AG20443 (cell line): ENCODE data around the gene ABLIM2.

Experiments
- DNase-seq: peaks from one replicate; pipeline ENCODE4 v3.0.0; 2012; ENCODE audit warnings: low spot score, mixed read lengths

Gene ABLIM2

DNA sequence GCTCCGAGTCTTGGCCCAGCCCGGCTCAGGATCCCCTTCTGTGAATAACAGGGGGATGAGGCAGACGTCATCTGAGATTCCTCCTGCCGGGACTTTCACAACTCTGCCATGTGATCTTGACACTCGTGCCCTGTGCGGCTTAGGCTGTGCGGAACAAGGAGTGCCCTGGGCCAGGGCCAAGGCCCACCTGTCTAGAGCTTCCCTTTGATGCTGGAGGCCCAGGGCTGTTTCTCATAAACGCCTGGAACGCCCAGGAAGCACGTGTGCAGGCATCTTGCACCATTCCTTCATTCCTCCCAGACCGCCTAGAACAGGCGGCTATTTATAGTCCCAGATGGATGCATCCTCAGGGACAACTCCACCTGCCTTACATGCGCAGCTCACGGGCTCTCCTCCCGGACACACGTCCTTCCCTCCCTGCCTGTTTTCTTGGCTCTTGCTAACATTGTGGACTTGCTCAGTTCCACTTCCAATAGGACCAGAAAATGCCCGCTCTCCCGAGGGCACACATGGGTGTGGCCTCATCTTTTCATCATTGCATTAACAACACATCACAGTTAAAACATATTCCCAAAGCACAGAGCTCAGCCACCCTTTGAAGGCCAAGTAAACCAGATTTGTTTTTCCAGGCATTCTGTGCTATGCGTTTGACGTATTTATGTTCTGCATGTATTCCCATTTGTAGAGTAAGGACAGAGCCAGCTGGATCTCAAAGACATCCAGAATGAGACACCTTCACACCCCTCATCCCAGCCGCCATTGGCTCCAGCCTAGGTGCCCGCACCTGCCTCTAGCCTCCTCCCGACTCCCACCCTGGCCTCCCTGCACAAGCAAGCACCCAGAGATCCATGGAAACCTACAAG lies 57.2 kb downstream of the ABLIM2 start:
- DNase-seq, result peak; percentile 53

- DNase-seq, result no peak
These were observed 58.6 kb downstream of the ABLIM2 start for GRCh38 chr4:8099981-8100464.

- no peak for DNase-seq
These were observed 60.1 kb downstream of the ABLIM2 start for GRCh38 chr4:8098506-8098905.

GRCh38 chr4:8097721-8098345 lies 60.8 kb downstream of the ABLIM2 start:
- DNase-seq, result no peak

DNA sequence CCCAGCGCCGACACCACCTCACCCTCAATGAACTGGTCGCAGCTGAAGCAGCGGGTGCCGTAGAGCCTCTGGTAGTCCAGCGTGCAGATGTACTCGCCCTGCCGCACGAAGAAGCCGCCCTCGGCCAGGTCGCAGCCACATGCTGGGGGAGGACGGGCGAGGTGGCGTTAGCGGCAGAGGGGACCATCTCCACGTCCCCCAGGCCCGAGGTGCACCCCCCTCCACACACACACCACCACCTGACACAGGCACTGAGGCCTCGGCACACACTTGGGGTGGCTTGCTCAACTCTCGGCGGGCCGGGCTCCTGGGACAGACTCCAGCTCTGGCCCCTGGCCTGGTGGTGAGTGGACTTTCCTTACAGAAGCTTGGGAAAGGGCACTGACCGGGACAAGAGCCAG lies 61.5 kb downstream of the ABLIM2 start:
- no peak for DNase-seq

DNA sequence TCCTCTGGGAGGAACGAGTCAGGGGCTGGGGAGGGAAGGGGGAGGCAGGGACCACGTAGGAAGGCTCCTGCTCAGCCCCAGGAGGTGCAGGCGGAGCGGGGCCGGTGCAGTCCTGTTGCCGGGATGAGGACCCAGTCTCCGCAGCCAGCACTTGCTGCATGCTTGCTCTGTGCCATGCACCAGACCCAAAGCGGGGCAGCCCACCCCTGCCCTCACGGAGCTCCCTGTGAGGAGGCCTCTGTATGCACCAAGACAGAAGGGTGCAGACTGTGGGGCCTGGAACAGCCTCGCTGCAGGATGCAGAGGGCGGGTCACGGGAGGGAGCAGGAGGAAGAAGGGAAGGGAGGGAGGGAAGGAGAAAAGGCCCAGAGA lies 61.9 kb downstream of the ABLIM2 start:
- DNase-seq, result no peak

DNA sequence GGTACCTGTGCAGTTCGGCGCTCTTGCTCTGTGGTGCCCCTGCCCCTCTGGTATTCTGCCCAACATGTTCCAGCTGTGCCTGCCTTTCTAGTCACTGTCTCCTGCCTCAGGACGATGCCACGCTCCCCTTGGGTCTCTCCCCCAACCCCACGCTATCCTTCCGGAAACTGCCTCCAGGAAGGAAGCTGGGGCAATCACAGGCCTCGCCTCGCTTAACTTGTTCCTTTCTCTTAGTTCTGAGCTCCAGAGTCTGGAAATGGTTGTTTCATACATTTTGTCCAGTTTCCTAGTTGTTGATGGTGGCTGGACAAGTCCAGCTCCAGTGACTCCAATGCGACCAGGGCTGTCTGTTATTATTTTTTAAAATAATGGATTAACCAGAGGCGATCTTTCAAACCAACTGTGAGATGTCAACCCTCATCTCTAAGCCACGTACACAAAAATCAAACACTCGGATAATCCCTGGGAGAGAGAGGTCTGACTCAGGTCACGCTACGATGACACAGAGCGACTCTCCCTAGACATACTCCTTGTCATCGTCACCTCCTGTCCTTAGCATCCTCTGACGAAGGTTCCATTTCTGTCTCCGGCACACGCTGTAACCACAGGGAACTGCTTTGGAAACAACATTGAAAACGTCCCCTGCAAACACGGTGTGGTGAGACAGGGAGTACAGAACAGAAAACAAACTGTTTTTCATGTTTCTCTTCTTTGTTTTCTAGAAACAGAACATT lies 62.5 kb downstream of the ABLIM2 start:
- no peak for DNase-seq

GRCh38 chr4:8093587-8094274 lies 64.9 kb downstream of the ABLIM2 start:
- DNase-seq, result no peak

- DNase-seq, result no peak
These were observed 66.3 kb downstream of the ABLIM2 start for GRCh38 chr4:8092282-8092681.

DNA sequence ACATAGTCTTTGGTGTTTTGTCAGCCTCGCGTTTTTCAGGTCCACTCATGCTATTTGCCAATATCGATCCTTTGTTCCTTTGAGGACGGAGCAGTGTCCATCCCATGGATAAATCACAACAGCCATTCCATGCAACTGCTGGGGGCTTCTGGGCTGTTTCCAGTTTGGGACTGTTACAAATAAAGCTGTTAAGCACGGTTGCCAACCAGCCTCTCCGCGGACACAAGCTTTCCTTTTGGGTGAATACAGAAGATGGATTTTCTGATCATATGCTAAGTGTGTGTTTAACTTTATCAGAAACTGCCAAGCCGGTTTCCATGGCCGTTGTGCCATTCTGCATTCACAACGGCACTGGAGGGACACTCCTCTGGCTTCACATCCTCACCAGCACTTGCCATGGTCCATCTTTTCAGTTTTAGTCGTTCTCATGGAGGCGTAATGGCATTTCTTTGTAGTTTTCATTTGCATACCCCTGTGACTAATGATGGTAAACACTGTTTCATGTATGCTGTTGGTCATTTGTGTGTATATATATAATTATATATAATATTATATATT lies 67.8 kb downstream of the ABLIM2 start:
- no peak for DNase-seq

GRCh38 chr4:8090312-8090711 lies 68.3 kb downstream of the ABLIM2 start:
- DNase-seq, result no peak

DNA sequence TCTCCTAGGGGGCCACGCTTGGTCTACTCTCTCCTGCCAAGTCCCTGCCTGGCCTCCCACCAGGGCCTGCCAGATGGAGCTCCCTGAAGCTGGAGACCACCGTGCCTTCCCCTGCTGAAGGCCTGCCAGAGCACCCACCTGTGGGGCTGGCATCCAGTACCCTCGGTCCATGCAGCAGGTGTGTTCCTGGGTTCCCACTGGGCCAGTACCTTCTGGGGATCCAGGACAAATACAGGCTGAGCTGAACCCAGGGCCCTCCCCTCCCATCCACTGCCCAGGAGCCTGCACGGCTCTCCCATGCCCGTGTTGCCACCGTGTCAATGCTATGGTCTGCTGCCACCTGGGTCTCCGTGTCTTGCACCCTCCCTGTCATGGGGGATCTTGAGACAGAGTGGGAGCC lies 68.8 kb downstream of the ABLIM2 start:
- no peak for DNase-seq

DNA sequence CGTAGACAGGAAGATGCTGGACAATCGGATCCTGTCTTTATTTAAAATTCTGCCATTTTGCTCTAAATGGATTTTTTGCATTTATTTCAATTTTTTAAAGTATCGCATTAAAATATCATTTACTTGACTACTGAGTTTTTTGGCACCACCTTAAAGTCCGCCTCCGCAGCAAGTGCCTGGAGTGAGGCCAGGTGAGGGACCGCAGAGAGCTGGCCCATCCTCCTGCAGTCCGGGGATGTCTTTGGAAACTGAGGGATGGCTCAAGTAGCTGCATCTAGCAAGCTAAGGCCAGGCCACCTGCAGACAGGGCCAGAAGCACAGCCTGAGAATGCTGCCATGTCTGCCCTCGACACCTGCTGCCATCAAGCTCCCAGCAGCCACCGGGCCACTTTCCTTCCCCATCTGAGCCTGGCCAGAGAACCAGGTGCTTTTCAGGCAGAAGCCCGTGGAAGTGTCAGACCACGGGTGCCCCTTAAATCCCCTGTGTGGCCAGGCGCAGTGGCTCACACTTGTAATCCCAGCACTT lies 69.6 kb downstream of the ABLIM2 start:
- no peak for DNase-seq

DNA sequence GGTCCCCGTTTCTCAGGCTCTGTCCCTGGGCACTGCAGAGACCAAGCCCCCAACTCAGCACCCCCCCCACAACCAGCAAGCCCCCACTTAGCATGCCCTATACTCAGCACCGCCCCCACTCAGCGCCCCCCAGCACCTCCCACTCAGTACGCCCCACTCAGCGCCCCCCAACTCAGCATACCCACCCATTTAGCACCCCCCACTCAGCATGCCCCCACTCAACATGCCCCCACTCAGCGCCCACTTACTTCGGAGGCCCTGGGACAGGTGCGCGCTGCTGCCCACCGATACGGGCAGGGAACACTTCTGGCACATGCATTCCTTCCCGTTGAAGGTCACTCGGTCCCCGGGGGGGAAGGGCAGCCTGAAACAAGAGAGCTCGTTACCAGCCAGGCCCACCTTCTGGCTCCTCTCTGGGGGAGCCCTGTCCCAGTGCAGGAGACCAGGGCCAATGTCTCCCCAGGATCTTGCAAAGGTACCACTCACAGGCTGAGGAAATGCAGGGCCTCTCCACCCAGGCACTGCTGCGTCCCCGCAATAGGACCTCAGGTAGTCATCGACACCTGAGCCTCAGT lies 70.6 kb downstream of the ABLIM2 start:
- DNase-seq, result no peak

GRCh38 chr4:8086783-8087445 lies 71.7 kb downstream of the ABLIM2 start:
- DNase-seq, result no peak

DNA sequence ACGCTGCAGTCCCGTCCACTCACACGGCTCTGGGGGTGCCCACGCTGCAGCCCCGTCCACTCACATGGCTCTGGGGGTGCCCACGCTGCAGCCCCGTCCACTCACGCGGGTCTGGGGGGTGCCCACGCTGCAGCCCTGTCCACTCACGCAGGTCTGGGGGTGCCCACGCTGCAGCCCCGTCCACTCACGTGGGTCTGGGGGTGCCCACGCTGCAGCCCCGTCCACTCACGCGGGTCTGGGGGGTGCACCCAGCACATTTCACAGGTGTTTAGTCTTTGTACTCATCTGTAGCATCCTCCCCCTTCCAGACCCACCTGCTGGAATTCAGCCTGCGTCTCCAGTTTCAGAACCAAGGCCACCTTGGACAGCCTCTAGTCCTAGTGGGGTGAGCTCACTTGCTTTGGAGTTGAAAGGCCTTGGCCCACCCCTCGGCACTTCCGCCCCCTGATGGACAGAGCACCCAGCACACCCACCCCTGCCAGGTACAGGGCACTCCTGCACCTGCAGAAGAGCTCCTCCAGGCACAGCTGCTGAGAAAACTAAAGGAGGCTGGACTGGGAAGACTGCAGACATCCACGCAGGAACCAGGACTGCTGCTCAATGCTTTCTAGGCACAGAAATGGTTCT lies 73.0 kb downstream of the ABLIM2 start:
- no peak for DNase-seq

DNA sequence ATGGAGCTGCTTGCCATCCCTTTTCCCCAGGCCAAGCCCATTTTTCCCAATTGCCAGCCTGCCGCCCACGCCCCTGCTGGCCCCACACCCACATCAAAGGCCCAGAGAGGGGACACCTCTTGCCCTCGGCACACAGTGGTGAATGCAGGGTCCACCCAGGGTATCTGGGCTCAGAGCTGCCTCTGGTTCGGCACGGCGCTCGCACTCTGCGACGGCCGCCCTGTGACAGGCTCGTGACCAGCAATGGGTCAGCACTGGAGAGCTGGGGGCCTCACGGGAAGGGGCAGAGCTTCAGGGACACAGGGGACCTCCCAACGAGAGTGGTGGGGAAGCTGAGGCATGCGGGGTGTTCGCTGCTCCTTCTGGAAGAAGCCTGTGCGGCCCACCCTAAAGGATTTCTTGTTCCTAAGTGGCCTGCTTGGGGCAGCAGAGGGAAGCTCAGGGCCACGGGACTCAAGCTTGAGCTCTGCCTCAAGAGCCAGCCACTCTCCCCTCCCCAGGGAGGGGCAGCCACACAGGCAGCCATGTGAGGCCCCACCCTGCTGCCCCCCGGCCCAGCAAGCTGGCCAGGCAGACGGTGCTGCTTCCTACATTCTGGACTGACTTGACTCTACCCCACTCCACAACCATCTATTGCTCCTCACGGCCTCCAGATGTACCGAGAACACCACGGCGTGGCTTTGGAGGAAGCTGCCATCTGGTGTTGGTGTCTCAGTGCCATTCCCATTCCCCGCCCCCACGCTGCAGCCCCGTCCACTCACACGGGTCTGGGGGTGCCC lies 73.7 kb downstream of the ABLIM2 start:
- DNase-seq, result no peak

DNA sequence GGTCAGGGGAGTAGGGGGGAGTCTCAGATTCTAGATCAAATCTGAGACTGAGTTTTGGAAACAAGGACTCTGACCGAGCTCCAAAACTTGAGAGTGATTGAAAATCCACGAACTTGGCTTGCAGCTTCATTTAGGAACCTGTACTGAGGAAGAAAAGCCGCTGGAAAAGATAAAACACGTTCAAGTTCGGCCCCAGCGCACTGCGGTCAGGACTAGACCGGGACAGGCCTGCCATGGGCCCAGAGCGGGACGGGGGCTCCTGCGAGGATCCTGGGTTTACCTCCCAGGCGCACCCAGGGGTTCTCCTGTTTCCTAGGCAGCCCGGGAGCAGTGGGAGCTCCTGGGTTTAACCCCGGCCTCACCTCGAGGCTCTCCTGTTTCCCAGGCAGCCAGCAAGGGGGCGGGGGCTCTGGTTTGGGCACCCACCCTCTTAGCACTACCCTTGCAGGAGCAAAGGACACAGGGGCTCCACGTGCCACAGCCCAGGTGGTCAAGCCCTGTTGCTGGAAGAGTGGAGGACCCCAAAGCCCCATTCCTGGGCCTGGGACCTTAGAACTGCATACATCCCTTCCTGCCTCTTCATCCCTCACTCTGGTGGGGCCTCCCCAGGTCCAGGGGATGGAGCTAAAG lies 74.5 kb downstream of the ABLIM2 start:
- no peak for DNase-seq
